Endothelial cell of umbilical vein (primary cell): ENCODE measurements around the gene XRN2. TPM values are rescaled to one million over a fixed set of nuclear protein-coding genes. Genes with fewer than 3 reads are reported as not detected.

Source experiments
- BruUV-seq: library from RNA; stranded (reverse); fragments of 400-500 nt; replicated peaks from 2 replicates; lab custom pipeline; 2021; lab: Mats Ljungman, UMichigan
- CTCF ChIA-PET: fragments of 300-600, 350-600 bp; sonication (Branson Sonifier 250); formaldehyde crosslinking; loops from one replicate; lab custom pipeline; 2021; ENCODE audit warnings: antibody characterized with exemption, inconsistent platforms; lab: Charles Lee
- POLR2A ChIA-PET: fragments of 300-600, 350-600 bp; sonication (Branson Sonifier 250); formaldehyde crosslinking; loops from one replicate; lab custom pipeline; 2021; ENCODE audit warnings: antibody characterized with exemption, inconsistent platforms; lab: Charles Lee
- DNase-seq: peaks from one replicate; pipeline ENCODE4 v3.0.0-alpha.2; 2011; ENCODE audit warnings: low read depth, low spot score
- FAIRE-seq: peaks from 2 replicates; lab custom pipeline; 2011; peaks lifted over from hg19 to GRCh38; lab: Jason Lieb, UNC
- H2AFZ ChIP-seq: 2 replicates; pipeline ENCODE4 v1.6.0; 2012; ENCODE audit warnings: low read depth, low read length, control low read depth, inconsistent platforms
- H3K27ac ChIP-seq: 2 replicates; pipeline ENCODE4 v1.5.1; 2011; ENCODE audit warnings: low read depth, mild to moderate bottlenecking, control low read depth, low read length, moderate library complexity; ENCODE audit not compliant: insufficient read depth
- H3K27me3 ChIP-seq, 2 experiments: 2 replicates each; pipeline versions ENCODE4 v1.6.0 to v1.6.1; 2011; ENCODE audit warnings: low read length in 2 of 2, mixed read lengths in 1 of 2; ENCODE audit not compliant: control insufficient read depth in 2 of 2, insufficient read depth in 2 of 2
- H3K36me3 ChIP-seq, 2 experiments: 2 replicates in 1 of 2; 3 replicates in 1 of 2; pipeline ENCODE4 v1.5.1; 2011; ENCODE audit warnings: low read length in 2 of 2, mild to moderate bottlenecking in 1 of 2, moderate library complexity in 1 of 2; ENCODE audit not compliant: control insufficient read depth in 2 of 2, insufficient read depth in 2 of 2; ENCODE audit errors: extremely low read depth in 1 of 2
- H3K4me1 ChIP-seq: 3 replicates; pipeline ENCODE4 v1.5.1; 2011; ENCODE audit warnings: mild to moderate bottlenecking, low read length; ENCODE audit not compliant: control insufficient read depth, insufficient read depth; ENCODE audit errors: extremely low read depth
- H3K4me2 ChIP-seq: 2 replicates; pipeline ENCODE4 v1.6.1; 2011; ENCODE audit warnings: low read length, control low read depth, mixed read lengths; ENCODE audit not compliant: insufficient read depth
- H3K4me3 ChIP-seq, 3 experiments: fragments of 200-600 bp in 1 of 3; sonication (generic), shearing (Covaris generic) in 1 of 3; replicated peaks in 1 of 3; 2 replicates each; pipeline ENCODE4 v1.5.1; 2011 to 2016; ENCODE audit warnings: control low read depth in 3 of 3, low read length in 3 of 3, mild to moderate bottlenecking in 2 of 3, inconsistent platforms in 1 of 3, low read depth in 1 of 3, moderate library complexity in 1 of 3; ENCODE audit not compliant: insufficient read depth in 1 of 3
- H3K79me2 ChIP-seq: 2 replicates; pipeline ENCODE4 v1.6.0; 2012; ENCODE audit warnings: low read length, inconsistent platforms; ENCODE audit not compliant: control insufficient read depth, insufficient read depth
- H3K9ac ChIP-seq: replicated peaks from 2 replicates; pipeline ENCODE3; 2011; ENCODE audit warnings: low read length, control low read depth; ENCODE audit not compliant: insufficient read depth; ENCODE audit errors: extremely low read depth
- H3K9me1 ChIP-seq: replicated peaks from 3 replicates; pipeline ENCODE4 v1.6.0; 2011; ENCODE audit warnings: mild to moderate bottlenecking, low read length; ENCODE audit not compliant: control insufficient read depth, insufficient read depth; ENCODE audit errors: extremely low read depth
- H3K9me3 ChIP-seq: replicated peaks from 2 replicates; pipeline ENCODE4 v1.5.1; 2012; ENCODE audit warnings: low read length, inconsistent platforms; ENCODE audit not compliant: control insufficient read depth, insufficient read depth
- H4K20me1 ChIP-seq: replicated peaks from 2 replicates; pipeline ENCODE3; 2011; ENCODE audit warnings: mild to moderate bottlenecking, low read length; ENCODE audit not compliant: control insufficient read depth, insufficient read depth; ENCODE audit errors: extremely low read depth
- CTCF ChIP-seq, 2 donors: IDR thresholded peaks; 1 replicate in 1 of 2; 2 replicates in 1 of 2; pipeline ENCODE4 v1.5.1; 2011; ENCODE audit warnings: low read length in 2 of 2, mild to moderate bottlenecking in 2 of 2, moderate library complexity in 2 of 2, control low read depth in 1 of 2, inconsistent platforms in 1 of 2, low read depth in 1 of 2; ENCODE audit not compliant: insufficient read depth in 1 of 2; ENCODE audit errors: extremely low read depth in 1 of 2
- FOS ChIP-seq: IDR thresholded peaks from 2 replicates; pipeline ENCODE4 v1.6.1; 2011; ENCODE audit warnings: mild to moderate bottlenecking, low read length, moderate library complexity, borderline replicate concordance; ENCODE audit not compliant: insufficient read depth
- GATA2 ChIP-seq: IDR thresholded peaks from 2 replicates; pipeline ENCODE4 v1.7.0; 2011; ENCODE audit warnings: low read depth, mild to moderate bottlenecking, moderate library complexity, mixed read lengths, low read length; ENCODE audit not compliant: insufficient read length, insufficient read depth
- POLR2AphosphoS5 ChIP-seq: IDR thresholded peaks from 2 replicates; pipeline ENCODE4 v1.6.1; 2012; ENCODE audit warnings: low read depth, mild to moderate bottlenecking, control low read depth, low read length, moderate library complexity; ENCODE audit not compliant: insufficient read depth
- dilution Hi-C: fragments of 300-500 bp; cut with MboI; formaldehyde crosslinking; loops from one replicate; pipeline ENCODE4 v1.15.0; 2019; ENCODE audit warnings: low sequenced_read_pairs; ENCODE audit not compliant: extremely low pct_ligation_motif_present
- intact Hi-C: fragments of 100-400 bp; cut with micrococcal nuclease; formaldehyde crosslinking; loops from one replicate; pipeline ENCODE4 v1.10.0; 2022
- polyA plus RNA-seq, 4 experiments: library from polyadenylated mRNA; depleted of rRNA in 3 of 4; stranded (reverse) in 3 of 4; unstranded in 1 of 4; fragments of >200 nt; gene quantifications; 2 replicates each; pipeline versions ENCODE4 v1.2.1 to v1.2.3, GENCODE V29; 2011 to 2012; ENCODE audit warnings: missing spikeins in 1 of 4
- total RNA-seq: library from RNA; stranded (reverse); gene quantifications from 2 replicates; pipeline ENCODE4 v1.2.3, GENCODE V29; 2021
- TF ChIP-seq, protein P1 (sequence below): IDR thresholded peaks from 2 replicates; pipeline ENCODE4 v1.6.1; 2011; ENCODE audit not compliant: insufficient read depth, insufficient read length

XRN2 gene
- total and polyA plus RNA-seq, 2 donors (not counting 3 experiments of a cell fraction or from before 2014, with no cell fraction given) = 32.3 to 66.6 TPM

DNA sequence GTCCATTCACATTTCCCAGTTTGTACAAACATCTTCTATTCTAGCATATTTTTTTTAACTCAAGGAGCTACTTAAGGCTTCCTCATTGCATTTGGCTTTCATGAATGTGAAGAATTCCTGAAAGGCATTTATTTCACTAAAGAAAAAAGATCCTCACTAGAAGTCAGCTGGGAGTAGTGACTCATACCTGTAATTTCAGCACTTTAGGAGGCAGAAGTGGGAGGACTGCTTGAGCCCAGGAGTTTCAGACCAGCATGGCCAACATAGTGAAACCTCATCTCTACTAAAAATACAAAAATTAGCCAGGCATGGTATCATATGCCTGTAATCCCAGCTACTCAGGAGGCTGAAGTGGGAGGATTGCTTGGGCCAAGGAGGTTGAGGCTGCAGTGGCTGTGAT, 30.9 kb upstream of the XRN2 start:
- POLR2A ChIA-PET = no interaction called here

More for the DNA sequence above, 30.9 kb upstream of the XRN2 start:
- Histone ChIP-seq H3K4me3 (no peak overlapping the region), H3K36me3 (no peaks in the 10 kb centered on the region), H3K4me1 (no peaks in the 10 kb centered on the region), H3K27me3 (peaks cover 0 to 2% of the 10 kb centered on the region in 2 experiments), H2AFZ (no peak overlapping the region), H3K9ac (no peak overlapping the region), H3K4me2 (no peak overlapping the region), H4K20me1 (no peaks in the 10 kb centered on the region), H3K9me1 (no peaks in the 10 kb centered on the region), H3K27ac (no peak overlapping the region), H3K9me3 (no peaks in the 10 kb centered on the region), H3K79me2 (no peaks in the 10 kb centered on the region)
- intact Hi-C loops = no loop called here
- FAIRE-seq (no peak), DNase-seq (no peak)
- dilution Hi-C loops = no loop called here
- BruUV-seq = no TSS peak
- CTCF ChIA-PET = no interaction called here
- TF ChIP-seq GATA2 = no peak
- TF ChIP-seq FOS = no peak
- TF ChIP-seq CTCF (IDR thresholded peaks at IDR 0.05; ENCODE audit: extremely low read depth in 1 of 2, insufficient read depth in 1 of 2, low read depth in 1 of 2, low read length in 2 of 2) = no peak
- no peak for TF ChIP-seq POLR2AphosphoS5
- TF ChIP-seq, protein P1, sequence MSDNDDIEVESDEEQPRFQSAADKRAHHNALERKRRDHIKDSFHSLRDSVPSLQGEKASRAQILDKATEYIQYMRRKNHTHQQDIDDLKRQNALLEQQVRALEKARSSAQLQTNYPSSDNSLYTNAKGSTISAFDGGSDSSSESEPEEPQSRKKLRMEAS = no peak
